Stimulated activated CD4-positive, alpha-beta T cell treated with anti-CD3 and anti-CD28 coated beads, Interleukin-4, amount 100 ng/mL, for 1 hour (primary cell): ENCODE measurements around the gene THSD4.

ENCODE experiments used
- DNase-seq: peaks from one replicate; pipeline ENCODE4 v3.0.0-alpha.2; 2020

THSD4 gene

DNA sequence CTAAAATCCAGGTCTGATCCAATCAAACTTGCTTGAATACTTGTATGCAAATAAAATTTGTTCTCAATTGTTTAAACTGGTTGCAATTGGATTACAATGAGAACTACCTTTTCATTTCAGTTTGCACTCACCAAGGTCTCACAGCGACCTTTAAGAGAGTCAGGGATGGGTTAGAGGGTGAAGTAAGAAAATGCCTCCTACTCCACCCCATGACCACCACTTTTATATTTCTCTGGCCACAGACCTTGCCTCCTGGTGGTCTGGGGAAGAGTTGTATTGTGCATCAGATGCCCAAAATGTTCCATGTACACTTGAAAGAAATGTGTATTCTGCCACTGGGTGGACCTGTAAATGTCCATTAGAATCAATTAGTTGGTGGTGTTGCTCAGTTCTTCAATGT, 16.4 kb upstream of the THSD4 start:
- no peak for DNase-seq

GRCh38 chr15:71103102-71103676, 12.1 kb upstream of the THSD4 start:
- DNase-seq = no peak

GRCh38 chr15:71104636-71105035, 10.6 kb upstream of the THSD4 start:
- DNase-seq = no peak

DNA sequence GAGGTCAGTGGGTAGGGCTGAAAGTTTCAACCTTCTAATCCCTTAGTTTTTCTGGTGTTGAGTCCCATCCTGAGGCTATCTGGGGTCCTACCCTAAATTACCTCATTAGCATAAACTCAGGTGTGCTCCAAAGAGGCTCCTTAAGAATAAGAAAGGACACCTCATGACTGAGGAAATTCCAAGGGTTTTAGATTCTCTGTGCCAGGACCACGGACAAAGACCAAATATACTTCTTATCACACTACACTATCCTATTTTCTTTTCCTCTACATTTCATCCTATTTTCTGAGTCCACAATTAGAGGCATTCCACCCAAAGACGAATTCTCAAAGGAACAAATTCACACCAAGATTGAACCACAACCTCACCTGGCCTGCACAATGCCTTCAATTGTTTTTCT, 9.8 kb upstream of the THSD4 start:
- no peak for DNase-seq

- no peak for DNase-seq
Measured at GRCh38 chr15:71106802-71107500, 8.3 kb upstream of the THSD4 start.

GRCh38 chr15:71107501-71107815, 7.8 kb upstream of the THSD4 start:
- DNase-seq = no peak

- DNase-seq = no peak
Measured at GRCh38 chr15:71109130-71109529, 6.1 kb upstream of the THSD4 start.

GRCh38 chr15:71109905-71110304, 5.4 kb upstream of the THSD4 start:
- DNase-seq = no peak

DNA sequence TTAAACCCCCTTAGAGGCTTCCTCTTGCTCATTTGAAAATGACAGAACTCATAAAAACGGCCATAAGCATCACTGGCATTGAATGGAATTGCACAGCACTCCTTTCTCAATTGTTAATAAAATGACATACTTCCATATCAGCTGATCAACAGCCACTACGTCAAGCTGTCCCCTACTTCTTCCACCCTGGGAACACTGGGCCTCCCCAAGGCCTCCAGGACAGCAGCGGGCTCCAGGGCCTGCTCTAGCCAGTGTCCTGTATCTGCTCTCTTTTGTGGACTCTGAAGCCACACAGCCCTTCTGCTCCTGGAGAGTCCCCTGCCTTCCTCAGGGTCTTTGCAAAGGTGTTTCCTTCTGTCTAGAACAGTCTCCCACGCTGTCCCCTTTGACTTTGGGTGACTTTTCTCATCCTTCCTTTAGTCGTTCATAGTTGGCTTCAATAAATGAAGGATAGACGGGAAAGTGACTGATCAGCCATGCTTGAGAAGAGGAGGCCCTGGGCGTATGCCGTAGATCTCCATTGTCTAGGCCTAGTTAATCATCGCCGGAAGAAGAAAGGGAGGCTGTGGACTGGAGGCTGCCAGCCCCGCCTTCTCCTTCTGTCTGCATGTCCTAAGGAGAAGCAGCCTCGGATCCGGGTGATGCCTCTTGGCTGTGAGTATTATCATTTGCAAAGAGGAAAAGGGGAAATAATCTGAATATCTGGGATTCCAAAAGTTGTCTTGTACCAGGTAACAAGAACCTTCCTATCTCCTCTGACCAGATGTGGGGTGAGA, 4.7 kb upstream of the THSD4 start:
- DNase-seq = no peak

DNA sequence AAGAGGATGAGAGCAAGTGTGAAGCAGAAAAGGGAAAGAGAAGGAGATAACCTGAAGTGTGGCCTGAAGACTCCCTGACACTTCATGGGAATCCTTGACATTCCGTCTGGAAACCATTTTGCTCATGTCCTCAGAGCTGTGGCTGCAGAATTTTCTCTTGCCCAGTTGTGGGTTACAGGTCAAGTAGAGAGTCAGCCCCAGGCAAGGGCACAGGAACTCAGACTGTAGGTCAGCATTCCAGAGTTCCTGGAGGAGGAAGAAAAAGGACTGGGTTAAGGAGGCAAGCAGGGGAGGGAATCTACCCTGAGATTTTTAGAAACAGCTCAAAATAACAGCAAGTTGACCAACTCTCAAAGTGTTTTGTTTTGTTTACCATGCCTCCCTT, 4.1 kb upstream of the THSD4 start:
- no peak for DNase-seq

DNA sequence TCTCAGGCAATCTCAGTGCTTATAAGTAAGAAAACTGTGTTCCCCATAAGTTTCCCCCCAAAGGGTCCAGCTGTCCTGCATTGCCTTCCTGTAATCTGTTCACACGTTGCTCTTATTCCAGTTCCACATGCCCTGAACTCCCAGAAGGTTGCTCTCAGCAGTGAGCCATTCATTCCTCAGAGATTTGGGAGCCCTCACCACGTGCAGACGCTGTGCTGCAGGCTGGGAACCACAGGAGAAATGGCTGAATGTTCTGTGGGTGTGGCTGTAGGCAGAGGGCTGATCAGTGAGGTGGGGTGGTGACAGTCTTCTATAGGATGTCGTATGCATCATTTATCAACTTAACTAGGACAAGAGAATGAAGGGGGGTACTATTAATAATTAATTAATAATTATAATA, 3.3 kb upstream of the THSD4 start:
- DNase-seq = no peak

DNA sequence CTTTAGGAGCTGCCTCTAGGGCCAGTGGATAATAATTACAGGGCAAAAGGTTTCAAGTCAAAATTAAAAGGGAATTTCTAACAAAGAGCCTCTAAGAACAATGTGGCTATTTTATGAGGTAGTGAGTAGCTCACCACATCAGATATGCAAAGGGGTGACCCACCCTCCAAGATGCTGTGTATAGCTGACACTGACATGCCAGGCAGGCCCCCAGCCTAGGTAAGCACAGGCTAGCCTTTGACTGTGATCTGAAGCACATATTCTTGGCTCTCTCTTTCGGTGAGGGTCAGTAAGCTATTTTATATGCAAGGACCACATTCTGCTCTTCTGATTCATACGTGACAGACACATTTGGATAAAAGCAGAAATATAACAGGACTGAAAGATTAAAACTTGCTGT, 2.8 kb upstream of the THSD4 start:
- DNase-seq = no peak

DNA sequence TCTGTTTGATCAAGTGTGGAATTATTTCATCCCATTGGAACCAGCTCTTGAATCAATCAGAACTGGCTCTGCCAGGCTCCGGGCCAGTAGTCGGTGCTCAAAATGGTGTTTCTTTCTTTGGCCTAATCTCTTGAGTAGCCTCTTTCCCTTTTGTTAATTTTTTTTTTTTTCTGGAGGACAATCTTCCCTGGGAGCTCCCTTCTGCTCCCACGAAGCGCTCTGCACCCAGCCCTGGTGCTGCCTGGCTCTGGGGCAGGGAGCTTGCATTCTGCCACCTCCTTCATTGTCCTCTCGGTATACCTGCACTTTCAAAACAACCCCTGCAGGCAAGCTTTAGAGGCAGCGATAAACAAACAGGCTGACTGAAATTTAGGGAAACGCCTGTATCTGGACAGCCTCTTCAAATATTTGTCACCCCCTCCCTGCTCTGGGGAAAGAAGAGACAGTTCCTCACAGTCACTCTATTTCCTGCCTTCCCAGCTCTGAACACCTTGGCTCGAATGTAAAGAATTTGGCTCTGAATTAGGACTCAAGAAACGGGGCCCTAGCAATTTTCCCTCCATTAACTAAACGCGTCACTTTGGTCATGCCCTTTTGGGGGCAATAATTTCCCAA, 1.1 kb upstream of the THSD4 start:
- no peak for DNase-seq

DNA sequence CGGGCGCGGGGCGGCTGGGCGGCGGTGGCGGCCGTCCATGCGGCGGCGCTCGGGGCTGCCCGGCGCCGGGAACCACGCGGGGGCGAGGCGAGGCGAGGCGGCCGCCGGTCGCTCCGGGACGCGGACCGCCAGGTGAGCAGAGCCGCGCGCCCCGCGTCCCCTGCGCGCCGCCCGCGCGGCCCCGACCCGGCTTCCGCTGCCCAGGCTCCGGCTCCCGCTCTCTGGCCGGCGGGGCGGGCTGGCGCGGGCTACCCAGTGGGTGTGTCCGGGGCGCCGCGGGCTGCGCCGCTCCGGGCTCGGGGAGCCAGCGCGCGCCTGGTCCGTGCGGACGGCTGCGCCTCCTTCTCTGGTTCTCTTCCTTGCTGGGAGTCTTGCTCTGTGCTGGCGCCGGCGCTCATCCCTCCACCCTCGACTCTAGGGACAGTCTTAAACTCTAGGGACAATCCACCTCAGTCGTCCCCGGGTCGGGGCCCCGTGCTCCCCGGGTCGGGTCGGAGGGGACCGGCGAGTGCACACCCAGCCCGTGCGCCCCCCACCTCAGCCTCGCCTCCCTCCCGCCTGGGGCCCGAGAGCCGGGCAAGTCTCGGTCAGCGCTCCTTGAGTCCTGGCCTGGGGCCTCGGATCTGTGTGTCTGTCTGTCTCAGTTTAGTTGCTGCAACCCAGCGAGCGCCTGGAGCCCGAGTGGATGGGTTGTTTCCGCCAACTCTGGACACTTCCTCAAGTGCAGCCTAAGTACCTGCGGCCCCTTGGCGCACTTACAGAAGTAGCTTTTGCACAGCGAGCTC, 488 bp downstream of the THSD4 start:
- no peak for DNase-seq

DNA sequence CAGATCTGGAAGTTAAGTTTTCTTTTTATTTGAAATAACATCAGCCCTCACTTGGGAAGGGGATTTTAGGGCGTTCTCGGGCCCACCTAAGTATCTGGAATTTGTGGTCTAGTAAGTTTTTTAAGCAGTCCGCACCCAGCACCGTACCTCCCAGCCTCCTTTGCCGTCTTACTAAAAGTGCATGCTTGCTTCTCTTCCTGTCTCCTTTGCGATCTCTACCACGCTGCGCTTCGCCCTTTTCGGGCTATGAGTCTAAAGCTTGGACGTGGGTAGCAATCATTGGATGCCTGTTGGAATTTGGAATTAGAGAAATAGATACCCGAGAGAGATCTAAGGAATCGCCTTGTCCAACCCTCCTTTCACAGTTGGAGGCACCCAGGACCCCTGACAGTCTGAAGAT, 1.1 kb downstream of the THSD4 start:
- no peak for DNase-seq

GRCh38 chr15:71116942-71117341, 1.7 kb downstream of the THSD4 start:
- no peak for DNase-seq

GRCh38 chr15:71117714-71118305, 2.5 kb downstream of the THSD4 start:
- no peak for DNase-seq

DNA sequence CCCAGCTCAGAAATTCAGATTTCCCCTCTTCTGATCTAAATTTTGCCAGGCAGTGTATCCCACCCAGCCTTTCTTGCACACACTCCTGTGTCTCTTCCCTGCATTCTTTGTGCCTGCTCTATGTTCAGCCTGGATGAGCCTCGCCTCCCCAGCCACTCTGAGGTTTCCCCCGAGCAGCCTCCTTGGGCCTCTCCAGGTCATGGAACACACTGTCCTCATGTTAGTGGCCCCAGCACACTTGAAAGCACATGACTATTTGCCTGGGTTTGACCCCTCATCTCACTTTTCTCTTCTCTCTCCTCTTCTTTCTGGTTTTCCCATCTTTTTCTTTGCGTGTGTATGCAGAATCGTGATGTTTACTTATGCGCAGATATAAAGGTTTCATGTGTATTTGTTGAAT, 3.1 kb downstream of the THSD4 start:
- DNase-seq = no peak

DNA sequence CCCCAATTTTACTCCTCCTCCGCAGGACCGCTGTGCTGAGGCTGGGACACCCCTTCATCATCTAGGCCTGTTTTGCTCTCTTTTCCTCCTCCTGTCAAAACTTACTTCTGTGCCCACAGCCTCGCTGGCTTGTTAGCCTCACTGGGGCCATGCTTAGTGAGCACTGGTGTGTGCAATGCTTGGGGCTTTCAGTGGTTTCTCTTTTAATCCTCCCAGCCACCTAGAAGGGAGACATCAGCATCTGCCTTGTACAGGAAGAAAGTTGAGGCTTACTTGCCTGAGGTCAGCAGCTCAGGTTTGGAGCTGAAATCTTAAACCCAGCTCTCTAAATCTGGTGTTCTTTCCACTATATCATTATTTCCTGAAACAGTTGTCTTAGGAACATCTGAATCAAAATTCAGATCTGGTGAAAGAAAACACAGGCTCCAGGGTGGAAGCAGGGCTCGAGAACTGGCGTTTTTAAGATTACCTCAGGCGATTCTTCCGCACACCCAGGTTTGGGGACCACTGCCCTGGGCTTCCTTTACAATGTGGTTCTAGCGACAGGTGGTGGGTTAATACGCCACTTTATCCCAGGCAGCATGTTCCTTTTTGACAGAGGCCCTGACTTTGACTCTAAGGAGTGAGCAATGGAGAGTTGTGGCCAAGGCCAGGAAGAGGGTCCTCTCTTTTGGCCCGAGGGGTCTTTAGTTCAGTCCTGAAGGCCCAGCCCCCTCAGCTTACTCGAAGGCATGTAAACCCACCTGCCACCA, 3.8 kb downstream of the THSD4 start:
- no peak for DNase-seq

- no peak for DNase-seq
Measured at GRCh38 chr15:71120428-71120944, 5.2 kb downstream of the THSD4 start.

GRCh38 chr15:71121442-71121841, 6.2 kb downstream of the THSD4 start:
- no peak for DNase-seq
